Caco-2 (cell line): ENCODE data around the gene KCNK4. TPM values are rescaled to one million over a fixed set of nuclear protein-coding genes. Genes with fewer than 3 reads are reported as not detected.

ENCODE experiments used
- BruUV-seq: library from RNA; stranded (reverse); fragments of 400-500 nt; replicated peaks from 2 replicates; lab custom pipeline; 2021; lab: Mats Ljungman, UMichigan
- CTCF ChIA-PET: fragments of 300-600 bp; sonication (Branson Sonifier 250); formaldehyde crosslinking; loops from one replicate; lab custom pipeline; 2022; ENCODE audit warnings: antibody characterized with exemption; lab: Charles Lee
- POLR2A ChIA-PET: fragments of 300-600 bp; sonication (Branson Sonifier 250); formaldehyde crosslinking; loops from one replicate; lab custom pipeline; 2022; ENCODE audit warnings: antibody characterized with exemption; lab: Charles Lee
- DNase-seq, 2 experiments: peaks; one replicate each; pipeline versions ENCODE4 v3.0.0 to v3.0.0-alpha.2; 2020 to 2022
- H3K27me3 ChIP-seq: replicated peaks from 2 replicates; pipeline ENCODE4 v1.6.0; 2011; ENCODE audit warnings: low read length; ENCODE audit not compliant: control insufficient read depth, insufficient read depth
- H3K36me3 ChIP-seq: 2 replicates; pipeline ENCODE4 v1.5.1; 2011; ENCODE audit warnings: low read length; ENCODE audit not compliant: control insufficient read depth, insufficient read depth
- H3K4me1 ChIP-seq: fragments of 250-450 bp; sonication (Bioruptor Pico); 2 replicates; pipeline ENCODE4 v1.5.1; 2020; ENCODE audit warnings: mild to moderate bottlenecking
- H3K4me3 ChIP-seq: 2 replicates; pipeline ENCODE4 v1.5.1; 2011; ENCODE audit warnings: low read depth, mild to moderate bottlenecking, control low read depth, low read length
- H3K9me3 ChIP-seq: fragments of 250-450 bp; sonication (Bioruptor Pico); 2 replicates; pipeline ENCODE4 v1.5.1; 2020; ENCODE audit warnings: mild to moderate bottlenecking, moderate library complexity
- H3K27ac Mint-ChIP-seq: one replicate; pipeline ENCODE4 v1.8.0; 2022; ENCODE audit warnings: mixed read lengths; ENCODE audit not compliant: unreplicated experiment
- H3K27me3 Mint-ChIP-seq: one replicate; pipeline ENCODE4 v1.8.0; 2022; ENCODE audit warnings: mixed read lengths; ENCODE audit not compliant: insufficient read depth, unreplicated experiment
- H3K36me3 Mint-ChIP-seq: one replicate; pipeline ENCODE4 v1.8.0; 2022; ENCODE audit warnings: mild to moderate bottlenecking, mixed read lengths; ENCODE audit not compliant: insufficient read depth, unreplicated experiment
- H3K4me1 Mint-ChIP-seq: one replicate; pipeline ENCODE4 v1.8.0; 2022; ENCODE audit warnings: low read depth, mixed read lengths; ENCODE audit not compliant: unreplicated experiment
- H3K4me3 Mint-ChIP-seq: one replicate; pipeline ENCODE4 v1.8.0; 2022; ENCODE audit warnings: mild to moderate bottlenecking, moderate library complexity, mixed read lengths; ENCODE audit not compliant: unreplicated experiment
- H3K9me3 Mint-ChIP-seq: one replicate; pipeline ENCODE4 v1.8.0; 2022; ENCODE audit warnings: mixed read lengths; ENCODE audit not compliant: unreplicated experiment
- intact Hi-C: fragments of 100-400 bp; cut with micrococcal nuclease; formaldehyde crosslinking; loops from one replicate; pipeline ENCODE4 v1.10.0; 2022; ENCODE audit not compliant: unreplicated experiment
- total RNA-seq: library from RNA; stranded (reverse); gene quantifications from 2 replicates; pipeline ENCODE4 v1.2.3, GENCODE V29; 2022
- TF ChIP-seq, protein P1 (sequence below), 2 experiments: fragments of 200-600 bp in 1 of 2; IDR thresholded peaks; 1 replicate in 1 of 2; 2 replicates in 1 of 2; pipeline versions ENCODE4 v1.5.1 to v1.8.0; 2011 to 2022; ENCODE audit warnings: antibody characterized with exemption in 1 of 2, control low read depth in 1 of 2, inconsistent platforms in 1 of 2, low read depth in 1 of 2, low read length in 1 of 2, mild to moderate bottlenecking in 1 of 2, moderate library complexity in 1 of 2; ENCODE audit not compliant: insufficient read depth in 1 of 2, severe bottlenecking in 1 of 2, unreplicated experiment in 1 of 2

KCNK4 gene
- total RNA-seq, 1 experiment from 2014 or later = not detected

DNA sequence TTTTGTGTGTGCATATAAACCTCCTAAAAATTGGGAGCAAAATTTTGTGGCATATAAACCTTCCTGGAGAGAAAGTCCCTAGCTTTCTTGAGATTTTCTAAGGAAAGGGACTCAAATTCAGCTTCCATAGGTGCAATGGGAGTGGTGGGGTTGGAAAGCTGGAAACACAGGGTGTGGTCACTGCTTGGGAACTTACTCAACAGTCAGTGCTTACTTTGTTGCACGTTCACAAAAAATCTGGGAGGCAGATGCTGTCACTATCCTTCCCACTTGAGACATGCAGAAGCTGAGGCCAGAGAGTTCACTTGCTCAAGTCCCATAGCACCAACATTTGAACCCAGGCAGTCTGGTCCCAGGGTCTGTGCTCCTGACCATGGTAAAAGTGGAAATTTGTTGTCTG is 5.1 kb downstream of the KCNK4 start:
- H3K4me3 Mint-ChIP-seq = no peak overlapping the region
- BruUV-seq = no TSS peak
- POLR2A ChIA-PET = no interaction called here

DNA sequence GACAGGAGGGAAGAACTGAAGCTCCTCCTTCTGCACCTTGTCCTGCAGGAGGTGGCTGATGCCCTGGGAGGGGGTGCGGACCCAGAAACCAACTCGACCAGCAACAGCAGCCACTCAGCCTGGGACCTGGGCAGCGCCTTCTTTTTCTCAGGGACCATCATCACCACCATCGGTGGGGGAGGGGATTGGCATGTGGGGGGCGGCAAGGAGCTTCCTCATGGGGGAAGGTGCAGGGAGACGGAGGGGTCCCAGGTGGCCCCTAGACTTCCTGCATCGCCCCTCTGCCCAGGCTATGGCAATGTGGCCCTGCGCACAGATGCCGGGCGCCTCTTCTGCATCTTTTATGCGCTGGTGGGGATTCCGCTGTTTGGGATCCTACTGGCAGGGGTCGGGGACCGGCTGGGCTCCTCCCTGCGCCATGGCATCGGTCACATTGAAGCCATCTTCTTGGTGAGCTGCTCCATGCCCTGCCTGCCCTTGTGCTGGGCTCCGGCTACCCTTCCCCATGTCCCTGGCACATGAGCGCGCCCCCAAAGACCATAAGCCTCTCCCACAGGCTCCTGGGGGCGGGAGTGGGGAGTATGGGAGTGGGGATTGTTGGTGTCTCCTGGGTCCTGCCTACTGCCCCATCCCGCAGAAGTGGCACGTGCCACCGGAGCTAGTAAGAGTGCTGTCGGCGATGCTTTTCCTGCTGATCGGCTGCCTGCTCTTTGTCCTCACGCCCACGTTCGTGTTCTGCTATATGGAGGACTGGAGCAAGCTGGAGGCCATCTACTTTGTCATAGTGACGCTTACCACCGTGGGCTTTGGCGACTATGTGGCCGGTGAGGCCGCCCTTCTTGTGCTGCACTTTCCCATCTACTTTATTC is 6.0 kb downstream of the KCNK4 start:
- no peak for DNase-seq
- TF ChIP-seq, protein P1, sequence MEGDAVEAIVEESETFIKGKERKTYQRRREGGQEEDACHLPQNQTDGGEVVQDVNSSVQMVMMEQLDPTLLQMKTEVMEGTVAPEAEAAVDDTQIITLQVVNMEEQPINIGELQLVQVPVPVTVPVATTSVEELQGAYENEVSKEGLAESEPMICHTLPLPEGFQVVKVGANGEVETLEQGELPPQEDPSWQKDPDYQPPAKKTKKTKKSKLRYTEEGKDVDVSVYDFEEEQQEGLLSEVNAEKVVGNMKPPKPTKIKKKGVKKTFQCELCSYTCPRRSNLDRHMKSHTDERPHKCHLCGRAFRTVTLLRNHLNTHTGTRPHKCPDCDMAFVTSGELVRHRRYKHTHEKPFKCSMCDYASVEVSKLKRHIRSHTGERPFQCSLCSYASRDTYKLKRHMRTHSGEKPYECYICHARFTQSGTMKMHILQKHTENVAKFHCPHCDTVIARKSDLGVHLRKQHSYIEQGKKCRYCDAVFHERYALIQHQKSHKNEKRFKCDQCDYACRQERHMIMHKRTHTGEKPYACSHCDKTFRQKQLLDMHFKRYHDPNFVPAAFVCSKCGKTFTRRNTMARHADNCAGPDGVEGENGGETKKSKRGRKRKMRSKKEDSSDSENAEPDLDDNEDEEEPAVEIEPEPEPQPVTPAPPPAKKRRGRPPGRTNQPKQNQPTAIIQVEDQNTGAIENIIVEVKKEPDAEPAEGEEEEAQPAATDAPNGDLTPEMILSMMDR (IDR thresholded peaks at IDR 0.05; ENCODE audit: insufficient read depth in 1 of 2, low read depth in 1 of 2, low read length in 1 of 2, severe bottlenecking in 1 of 2, unreplicated experiment in 1 of 2) = no peak
- intact Hi-C loops = no loop called here
- H3K4me1 ChIP-seq = peaks cover 5% of the 10 kb centered on the region
- ChIA-PET CTCF (interaction anchor here (1.6 kb wide), 1 partner anchor 8 kb away, joined by 5 read pairs; the partner anchor contains the start of gene ESRRA), POLR2A (no interaction called here)
- no peak overlapping the region for H3K4me3 ChIP-seq
- Mint-ChIP-seq H3K4me3 (no peak overlapping the region), H3K36me3 (peaks cover 5% of the 10 kb centered on the region), H3K27me3 (peaks cover 14% of the 10 kb centered on the region), H3K4me1 (no peaks in the 10 kb centered on the region), H3K27ac (no peak overlapping the region), H3K9me3 (no peaks in the 10 kb centered on the region)
- BruUV-seq = no TSS peak
- H3K36me3 ChIP-seq = no peaks in the 10 kb centered on the region
- peaks cover 4% of the 10 kb centered on the region for H3K27me3 ChIP-seq
- H3K9me3 ChIP-seq = no peaks in the 10 kb centered on the region

More for the DNA sequence above, 5.1 kb downstream of the KCNK4 start:
- Mint-ChIP-seq H3K4me1 (no peaks in the 10 kb centered on the region), H3K27me3 (peaks cover 14% of the 10 kb centered on the region), H3K36me3 (peaks cover 5% of the 10 kb centered on the region), H3K27ac (no peak overlapping the region), H3K9me3 (no peaks in the 10 kb centered on the region)
- H3K4me1 ChIP-seq = peaks cover 11% of the 10 kb centered on the region
- H3K9me3 ChIP-seq = no peaks in the 10 kb centered on the region
- intact Hi-C loops = no loop called here
- no peaks in the 10 kb centered on the region for H3K36me3 ChIP-seq
- no peak overlapping the region for H3K4me3 ChIP-seq
- no peak for DNase-seq
- TF ChIP-seq, protein P1 (IDR thresholded peaks at IDR 0.05; ENCODE audit: insufficient read depth in 1 of 2, low read depth in 1 of 2, low read length in 1 of 2, severe bottlenecking in 1 of 2, unreplicated experiment in 1 of 2) = no peak
- peaks cover 4% of the 10 kb centered on the region for H3K27me3 ChIP-seq
- CTCF ChIA-PET = interaction anchor here (1.6 kb wide), 1 partner anchor 9 kb away, joined by 5 read pairs; the partner anchor contains the start of gene ESRRA

DNA sequence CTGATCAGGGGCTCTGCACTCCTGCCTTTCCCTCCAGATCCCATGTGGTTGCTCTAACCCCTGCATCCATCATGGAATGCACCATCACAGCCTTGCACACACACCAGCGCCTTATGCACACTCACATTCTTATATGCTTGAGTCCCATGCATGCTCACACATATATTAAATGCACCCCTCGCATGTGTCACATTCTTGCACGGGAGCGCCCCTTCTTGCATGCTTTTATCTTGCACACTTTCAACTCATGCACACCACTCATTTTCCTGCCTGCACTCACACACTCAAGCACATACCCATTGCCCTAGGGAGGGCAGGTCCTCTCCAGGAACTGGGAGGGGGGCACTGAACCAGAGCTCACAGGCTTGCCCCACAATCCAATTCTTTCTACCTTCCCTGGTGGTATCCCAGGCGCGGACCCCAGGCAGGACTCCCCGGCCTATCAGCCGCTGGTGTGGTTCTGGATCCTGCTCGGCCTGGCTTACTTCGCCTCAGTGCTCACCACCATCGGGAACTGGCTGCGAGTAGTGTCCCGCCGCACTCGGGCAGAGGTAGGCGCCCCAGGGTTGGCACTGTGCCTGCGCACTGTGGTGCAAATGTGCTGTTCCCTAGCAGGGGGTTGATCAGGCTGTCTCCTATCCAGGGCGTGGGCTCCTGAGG is 6.7 kb downstream of the KCNK4 start:
- H3K27me3 Mint-ChIP-seq = peaks cover 10% of the 10 kb centered on the region
- TF ChIP-seq, protein P1 (IDR thresholded peaks at IDR 0.05; ENCODE audit: insufficient read depth in 1 of 2, low read depth in 1 of 2, low read length in 1 of 2, severe bottlenecking in 1 of 2, unreplicated experiment in 1 of 2) = no peak
- intact Hi-C loops = no loop called here
- H3K4me1 Mint-ChIP-seq = no peaks in the 10 kb centered on the region
- H3K36me3 ChIP-seq = no peaks in the 10 kb centered on the region
- H3K4me1 ChIP-seq = peaks cover 5% of the 10 kb centered on the region; the same call in 1 of the 2 replicates
- H3K27me3 ChIP-seq = peaks cover 4% of the 10 kb centered on the region
- no peak overlapping the region for H3K4me3 ChIP-seq
- H3K9me3 Mint-ChIP-seq = no peaks in the 10 kb centered on the region
- no peaks in the 10 kb centered on the region for H3K9me3 ChIP-seq
- H3K27ac Mint-ChIP-seq = no peak overlapping the region
- H3K36me3 Mint-ChIP-seq = peaks cover 5% of the 10 kb centered on the region
- ChIA-PET POLR2A (no interaction called here), CTCF (no interaction called here)
- H3K4me3 Mint-ChIP-seq = no peak overlapping the region
- DNase-seq = no peak
- no TSS peak for BruUV-seq
